Stimulated activated CD4-positive, alpha-beta T cell treated with anti-CD3 and anti-CD28 coated beads, Interleukin-12 subunit alpha, Interleukin-12 subunit beta, amount 100 ng/mL, for 24 hours (primary cell): ENCODE results near the gene FIZ1.
"Not testable (repeated sequence)": the region's sequence is repeated elsewhere in the genome, so short reads cannot be mapped to it uniquely, and the experiment has no call there.

Experiments used
- DNase-seq, 2 experiments: peaks; one replicate each; pipeline ENCODE4 v3.0.0-alpha.2; 2020; ENCODE audit warnings: low read depth in 2 of 2

The FIZ1 gene

GRCh38 chr19:55594996-55595545, 4.2 kb downstream of the FIZ1 start:
- no peak for DNase-seq

GRCh38 chr19:55593096-55593772, 6.1 kb downstream of the FIZ1 start:
- DNase-seq = no peak

- no peak for DNase-seq
Observed at GRCh38 chr19:55592391-55593090, 6.8 kb downstream of the FIZ1 start.

- DNase-seq = no peak
Observed at GRCh38 chr19:55591555-55591954, 7.8 kb downstream of the FIZ1 start.

- no peak for DNase-seq
Observed at GRCh38 chr19:55590617-55591016, 8.7 kb downstream of the FIZ1 start.

GRCh38 chr19:55590109-55590508, 9.2 kb downstream of the FIZ1 start:
- no peak for DNase-seq

GRCh38 chr19:55588738-55589137, 10.6 kb downstream of the FIZ1 start:
- DNase-seq = no peak

- DNase-seq = peak; percentile 88 to 96
Observed at GRCh38 chr19:55586976-55587668, 12.2 kb downstream of the FIZ1 start.

- peak in 1 of 2 experiments; percentile 46 for DNase-seq
Observed at GRCh38 chr19:55585658-55586339, 13.5 kb downstream of the FIZ1 start.

GRCh38 chr19:55584871-55585270, 14.4 kb downstream of the FIZ1 start:
- no peak for DNase-seq

- not testable (repeated sequence) for DNase-seq
Observed at GRCh38 chr19:55583897-55584296, 15.4 kb downstream of the FIZ1 start.

GRCh38 chr19:55582284-55582683, 17.0 kb downstream of the FIZ1 start:
- not testable (repeated sequence) for DNase-seq

GRCh38 chr19:55581823-55582223, 17.5 kb downstream of the FIZ1 start:
- DNase-seq = no peak

- no peak for DNase-seq
Observed at GRCh38 chr19:55581145-55581822, 18.0 kb downstream of the FIZ1 start.

- DNase-seq = peak; percentile 69 to 78
Observed at GRCh38 chr19:55580628-55581144, 18.6 kb downstream of the FIZ1 start, which contains the start of gene ZNF579. ZNF579 (minus strand) TSS chr19:55580848; CDS start chr19:55579639, 1,209 bp downstream.

- no peak for DNase-seq
Observed at GRCh38 chr19:55579766-55580621, 19.3 kb downstream of the FIZ1 start.

GRCh38 chr19:55578761-55579747, 20.3 kb downstream of the FIZ1 start:
- DNase-seq = no peak

- no peak for DNase-seq
Observed at GRCh38 chr19:55578031-55578760, 21.1 kb downstream of the FIZ1 start.
